Measurements from ENCODE around the gene TAF1D. TPM values are rescaled to one million over a fixed set of nuclear protein-coding genes. Genes with fewer than 3 reads are reported as not detected.
A peak's percentile ranks its signal among the peaks of the same experiment; 100 is the strongest.

The TAF1D gene
- total and polyA plus RNA-seq, 10 of the 15 experiments (the other 5 are each of a cell fraction or from before 2014, with no cell fraction given): 101 to 314 (median 199) TPM

DNA sequence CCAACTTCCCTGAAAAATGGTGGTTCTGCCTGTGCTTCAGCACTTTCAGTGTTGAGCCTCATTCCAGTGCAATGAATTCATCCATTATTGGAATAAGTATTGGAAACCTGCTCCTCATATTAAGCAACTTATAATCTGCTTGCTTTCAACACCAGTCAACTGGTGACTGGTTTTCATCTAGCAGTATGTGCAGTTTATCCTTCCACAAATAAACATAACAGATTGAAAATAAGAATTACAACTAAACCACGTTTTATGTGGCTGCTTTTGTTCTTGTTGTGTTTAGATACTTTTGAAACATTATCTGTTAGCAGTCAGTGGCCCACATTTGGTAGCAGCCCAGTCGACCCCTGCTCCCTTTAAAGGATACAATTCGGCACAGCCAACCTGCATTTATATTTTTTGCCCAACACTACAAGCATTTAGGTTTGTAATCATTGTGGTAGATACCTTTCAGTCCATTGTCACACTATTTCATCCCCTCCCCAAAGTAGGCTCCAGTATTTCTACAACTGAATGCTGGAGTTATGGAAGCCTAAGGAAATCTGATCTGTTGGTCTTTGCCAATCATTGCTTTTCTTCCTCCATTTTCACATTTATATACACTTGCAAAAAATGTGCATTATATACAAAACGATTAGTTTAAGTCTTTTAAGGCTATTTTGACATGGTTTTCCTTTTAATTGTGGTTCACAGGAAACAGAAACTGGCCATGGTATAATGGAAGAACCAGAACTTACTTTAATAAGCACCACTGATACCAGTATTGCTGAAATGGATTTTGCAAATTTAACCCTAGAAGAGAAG lies 13.1 kb downstream of the TAF1D start:
- CTCF ChIA-PET: interaction anchor here (1.1 to 1.5 kb wide), 2 partner anchors 10 to 76 kb away, joined by 3 to 4 read pairs; no protein-coding TSS in a partner anchor
- BruUV-seq (replicated peaks): no TSS peak
- SMC1A ChIA-PET (ENCODE audit: uncharacterized antibody, unreplicated experiment): interaction anchor here (0.7 to 6.2 kb wide), 4 partner anchors 10 to 62 kb away, joined by 3 to 31 read pairs (median 4); partner anchors contain the start of genes C11orf54 and TAF1D
- Histone ChIP-seq H3K27me3 (replicated peaks in 1 of 2; ENCODE audit: control insufficient read depth in 2 of 2, insufficient read depth in 2 of 2, low read length in 1 of 2) (no peaks in the 10 kb centered on the region), H4K20me1 (ENCODE audit: control insufficient read depth, insufficient read depth) (no peaks in the 10 kb centered on the region), H3K36me3 (ENCODE audit: control insufficient read depth in 2 of 2, insufficient read depth in 2 of 2, low read length in 1 of 2) (peaks cover 1 to 35% of the 10 kb centered on the region in 2 experiments; a peak in 3 of 4 replicates), H3K4me3 (no peak overlapping the region), H3K27ac (ENCODE audit: control insufficient read depth, insufficient read depth) (no peak overlapping the region), H3K4me2 (ENCODE audit: control insufficient read depth, insufficient read depth) (no peak overlapping the region), H3K4me1 (ENCODE audit: control insufficient read depth, insufficient read depth, low read length) (no peaks in the 10 kb centered on the region), H2AFZ (ENCODE audit: control insufficient read depth, low read depth, low read length) (no peak overlapping the region), H3K9ac (ENCODE audit: control insufficient read depth, insufficient read depth, low read length) (no peak overlapping the region), H3K79me2 (ENCODE audit: control insufficient read depth, insufficient read depth, low read length) (peaks cover 2% of the 10 kb centered on the region), H3K9me3 (replicated peaks; ENCODE audit: control insufficient read depth, insufficient read depth, low read length) (no peaks in the 10 kb centered on the region)
- ATAC-seq: peak; percentile 7
- POLR2A ChIA-PET: interaction anchor here (1.0 to 2.2 kb wide), 2 partner anchors 10 kb away, joined by 4 to 8 read pairs; no protein-coding TSS in a partner anchor
- WGBS (ENCODE audit: insufficient coverage, insufficient replicate concordance, low lambda C conversion rate, missing lambda C conversion rate): 32% methylated on average over 4 of the region's 4 CpGs
- in situ Hi-C loops (cut with MboI) (no loop called here), intact Hi-C loops (cut with micrococcal nuclease; ENCODE audit: unreplicated experiment) (no loop called here)
- TF ChIP-seq CBFB (IDR thresholded peaks at IDR 0.05; ENCODE audit: low read depth) (0 out of 2 replicates have a peak, but pooled peaks have one; percentile 29), POLR2A (IDR thresholded peaks at IDR 0.05; ENCODE audit: low read depth, low read length) (0 out of 2 replicates have a peak, but pooled peaks have one; percentile 39), NFIC (IDR thresholded peaks at IDR 0.05; ENCODE audit: low read depth, low read length) (no peak), FOXM1 (IDR thresholded peaks at IDR 0.05; ENCODE audit: low read depth, low read length) (peak; percentile 5; the same call in 1 of the 2 replicates), TARDBP (IDR thresholded peaks at IDR 0.05; ENCODE audit: borderline replicate concordance) (no peak), ZBED1 (IDR thresholded peaks at IDR 0.05; ENCODE audit: borderline replicate concordance) (peak; percentile 50; the same call in 1 of the 2 replicates), POLR2AphosphoS2 (IDR thresholded peaks at IDR 0.05; ENCODE audit: low read depth, low read length) (0 out of 2 replicates have a peak, but pooled peaks have one; percentile 8), RUNX3 (IDR thresholded peaks at IDR 0.05; ENCODE audit: low read length) (peak; percentile 23; the same call in 1 of the 2 replicates)
- TF ChIP-seq, protein P1, sequence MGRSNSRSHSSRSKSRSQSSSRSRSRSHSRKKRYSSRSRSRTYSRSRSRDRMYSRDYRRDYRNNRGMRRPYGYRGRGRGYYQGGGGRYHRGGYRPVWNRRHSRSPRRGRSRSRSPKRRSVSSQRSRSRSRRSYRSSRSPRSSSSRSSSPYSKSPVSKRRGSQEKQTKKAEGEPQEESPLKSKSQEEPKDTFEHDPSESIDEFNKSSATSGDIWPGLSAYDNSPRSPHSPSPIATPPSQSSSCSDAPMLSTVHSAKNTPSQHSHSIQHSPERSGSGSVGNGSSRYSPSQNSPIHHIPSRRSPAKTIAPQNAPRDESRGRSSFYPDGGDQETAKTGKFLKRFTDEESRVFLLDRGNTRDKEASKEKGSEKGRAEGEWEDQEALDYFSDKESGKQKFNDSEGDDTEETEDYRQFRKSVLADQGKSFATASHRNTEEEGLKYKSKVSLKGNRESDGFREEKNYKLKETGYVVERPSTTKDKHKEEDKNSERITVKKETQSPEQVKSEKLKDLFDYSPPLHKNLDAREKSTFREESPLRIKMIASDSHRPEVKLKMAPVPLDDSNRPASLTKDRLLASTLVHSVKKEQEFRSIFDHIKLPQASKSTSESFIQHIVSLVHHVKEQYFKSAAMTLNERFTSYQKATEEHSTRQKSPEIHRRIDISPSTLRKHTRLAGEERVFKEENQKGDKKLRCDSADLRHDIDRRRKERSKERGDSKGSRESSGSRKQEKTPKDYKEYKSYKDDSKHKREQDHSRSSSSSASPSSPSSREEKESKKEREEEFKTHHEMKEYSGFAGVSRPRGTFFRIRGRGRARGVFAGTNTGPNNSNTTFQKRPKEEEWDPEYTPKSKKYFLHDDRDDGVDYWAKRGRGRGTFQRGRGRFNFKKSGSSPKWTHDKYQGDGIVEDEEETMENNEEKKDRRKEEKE (IDR thresholded peaks at IDR 0.05): no peak
- RAD21 ChIA-PET (ENCODE audit: unreplicated experiment): interaction anchor here (1.8 to 3.8 kb wide), 2 partner anchors 8 to 13 kb away, joined by 4 to 14 read pairs; partner anchors contain the start of genes C11orf54 and TAF1D
- FAIRE-seq: no peak
- DNase-seq (ENCODE audit: low read depth, low spot score): no peak

Data from GM12878 (cell line).